Measurements from ENCODE around the gene RTCA. TPM values are rescaled to one million over a fixed set of nuclear protein-coding genes. Genes with fewer than 3 reads are reported as not detected.

Gene RTCA
- total RNA-seq, 1 donor from 2014 or later = 40.4 TPM

- DNase-seq (ENCODE audit: low read depth) = no peak
- no peak overlapping the region for H3K4me3 ChIP-seq (ENCODE audit: low read depth, low read length)
- no peak for TF ChIP-seq CTCF (conservative IDR thresholded peaks at IDR 0.05; ENCODE audit: low read depth, low read length)
Measured at GRCh38 chr1:100304921-100305320, 38.9 kb downstream of the RTCA start.

- no peak for DNase-seq (ENCODE audit: low read depth)
- no peak overlapping the region for H3K4me3 ChIP-seq (ENCODE audit: low read depth, low read length)
- TF ChIP-seq CTCF (conservative IDR thresholded peaks at IDR 0.05; ENCODE audit: low read depth, low read length) = no peak
Measured at GRCh38 chr1:100305954-100306353, 39.9 kb downstream of the RTCA start.

GRCh38 chr1:100306735-100307313 lies 40.8 kb downstream of the RTCA start:
- no peak for DNase-seq (ENCODE audit: low read depth)
- H3K4me3 ChIP-seq (ENCODE audit: low read depth, low read length) = no peak overlapping the region
- no peak for TF ChIP-seq CTCF (conservative IDR thresholded peaks at IDR 0.05; ENCODE audit: low read depth, low read length)

- no peak for TF ChIP-seq CTCF (conservative IDR thresholded peaks at IDR 0.05; ENCODE audit: low read depth, low read length)
- H3K4me3 ChIP-seq (ENCODE audit: low read depth, low read length) = no peak overlapping the region
- DNase-seq (ENCODE audit: low read depth) = no peak
Measured at GRCh38 chr1:100308777-100309176, 42.8 kb downstream of the RTCA start.

- TF ChIP-seq CTCF (conservative IDR thresholded peaks at IDR 0.05; ENCODE audit: low read depth, low read length) = no peak
- H3K4me3 ChIP-seq (ENCODE audit: low read depth, low read length) = no peak overlapping the region
- DNase-seq (ENCODE audit: low read depth) = no peak
Measured at GRCh38 chr1:100309863-100310262, 43.8 kb downstream of the RTCA start.

GRCh38 chr1:100313382-100313781 lies 47.4 kb downstream of the RTCA start:
- DNase-seq (ENCODE audit: low read depth) = no peak
- no peak for TF ChIP-seq CTCF (conservative IDR thresholded peaks at IDR 0.05; ENCODE audit: low read depth, low read length)
- H3K4me3 ChIP-seq (ENCODE audit: low read depth, low read length) = no peak overlapping the region

- H3K4me3 ChIP-seq (ENCODE audit: low read depth, low read length) = no peak overlapping the region
- TF ChIP-seq CTCF (conservative IDR thresholded peaks at IDR 0.05; ENCODE audit: low read depth, low read length) = no peak
- no peak for DNase-seq (ENCODE audit: low read depth)
Measured at GRCh38 chr1:100316622-100317021, 50.6 kb downstream of the RTCA start.
